NCI-H1694 treated with DMSO at 0.1 percent for 48 hours (cell line): ENCODE results near the gene C12orf60.

Source experiments
- DNase-seq: peaks from one replicate; lab custom pipeline; 2025; lab: John Stamatoyannopoulos, UW

C12orf60 gene

DNA sequence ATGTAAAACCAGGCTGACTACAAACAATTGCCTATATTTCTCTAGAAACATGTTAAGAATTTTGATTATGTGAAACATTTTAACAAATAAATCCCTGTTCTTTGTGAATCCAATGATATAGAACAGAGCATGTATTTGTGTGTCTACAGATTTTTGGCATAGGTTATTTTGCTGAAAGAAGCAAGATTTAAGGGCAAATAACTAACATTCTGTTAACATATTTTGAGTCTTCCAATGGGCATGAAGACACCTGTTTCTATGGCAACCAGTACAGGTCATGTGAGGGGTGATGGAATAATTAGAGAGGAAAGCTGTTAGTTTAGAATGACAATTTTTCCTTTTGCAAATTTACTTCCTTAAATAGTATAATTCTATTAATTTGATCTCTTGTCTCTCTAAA lies 31.0 kb downstream of the C12orf60 start:
- DNase-seq = no peak

DNA sequence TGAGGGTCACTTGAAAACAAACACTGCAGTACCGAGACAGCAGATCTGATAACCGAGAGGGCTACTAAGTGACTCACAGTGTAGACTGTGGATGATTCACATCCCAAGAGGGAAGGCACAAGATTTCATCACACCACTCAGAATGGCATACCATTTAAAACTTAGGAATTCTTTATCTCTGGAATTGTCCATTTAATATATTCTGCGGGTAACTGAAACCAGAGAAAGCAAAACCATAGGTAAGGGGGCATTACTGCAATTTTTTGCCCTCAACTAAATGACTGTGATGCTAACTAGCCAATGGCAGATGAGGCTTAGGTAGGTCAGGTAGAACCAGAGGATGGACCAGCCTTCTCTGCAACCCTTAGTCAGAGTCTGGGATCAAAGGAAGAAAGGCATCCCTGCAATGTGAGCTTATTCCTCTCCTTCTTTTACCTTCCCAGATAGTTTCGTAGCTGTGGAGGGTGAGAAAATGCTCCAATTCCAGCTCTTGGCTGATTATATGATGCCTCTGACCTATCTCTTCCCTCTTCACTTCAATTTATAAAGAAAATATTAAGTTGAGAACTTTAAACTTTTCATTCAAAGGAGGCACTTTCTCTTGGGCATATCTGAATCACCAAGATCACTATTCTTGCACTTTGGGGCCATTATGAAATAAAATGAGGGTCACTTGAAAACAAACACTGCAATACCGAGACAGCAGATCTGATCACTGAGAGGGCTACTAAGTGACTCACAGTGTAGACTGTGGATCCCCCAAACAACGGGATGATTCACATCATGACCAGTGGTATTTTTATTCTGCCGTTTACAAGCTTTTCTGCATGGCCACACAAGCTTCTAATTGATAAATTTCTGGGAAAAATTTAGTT lies 33.1 kb downstream of the C12orf60 start:
- no peak for DNase-seq

DNA sequence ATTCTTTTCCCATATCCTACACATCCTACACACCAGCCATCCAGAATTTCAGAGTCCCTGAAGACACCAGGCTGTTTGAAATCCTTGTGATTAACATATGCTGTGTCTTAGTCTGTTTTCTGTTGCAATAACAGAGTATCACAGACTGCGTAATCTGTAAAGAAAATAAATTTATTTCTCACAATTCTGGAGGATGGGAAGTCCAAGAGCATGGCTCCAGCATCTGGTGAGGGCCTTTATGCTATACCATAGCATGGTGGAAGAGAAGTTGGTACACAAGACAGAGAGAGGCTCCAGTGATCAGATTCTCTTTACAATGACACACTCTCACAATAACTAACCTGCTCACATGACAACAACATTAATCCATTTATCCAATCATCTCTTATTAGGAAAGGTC lies 35.8 kb downstream of the C12orf60 start:
- DNase-seq = no peak

DNA sequence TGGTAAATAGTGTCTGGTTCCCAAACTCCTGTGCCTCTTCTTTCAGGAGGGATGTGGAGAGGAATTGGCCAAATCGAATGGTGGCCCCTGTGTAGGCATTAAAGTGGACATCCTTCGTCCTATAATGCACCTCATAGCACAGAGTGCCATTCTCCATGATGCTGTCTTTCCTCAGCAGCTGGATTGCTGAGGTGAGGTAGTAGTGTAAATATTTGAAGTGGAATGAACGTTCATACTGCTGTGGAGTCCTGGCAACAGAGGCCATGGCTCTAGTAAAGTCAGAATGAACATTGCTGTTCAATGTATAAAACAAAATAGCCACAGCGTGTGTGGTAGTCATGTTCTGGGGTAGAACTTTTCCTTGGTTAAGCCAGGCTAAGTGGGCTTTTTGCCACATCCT lies 37.1 kb downstream of the C12orf60 start:
- no peak for DNase-seq

DNA sequence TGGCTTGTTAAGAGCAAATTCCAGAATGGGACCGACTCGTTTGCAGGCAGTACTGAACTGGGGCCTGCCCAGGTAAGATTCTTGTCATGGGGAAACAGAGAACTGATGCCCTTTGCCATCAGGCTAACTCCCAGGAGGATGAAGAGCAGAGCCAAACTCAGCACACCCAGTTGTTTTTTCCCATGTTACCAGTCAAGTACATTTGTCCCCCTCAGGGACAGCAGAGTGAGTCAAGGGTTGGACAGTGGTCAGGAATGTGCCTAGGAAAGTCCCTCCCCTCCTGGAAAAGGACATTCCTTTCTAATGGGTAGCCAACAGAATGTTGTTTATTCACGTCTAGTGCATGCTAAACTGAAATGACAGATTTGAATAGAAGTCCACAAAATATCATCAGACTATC lies 38.3 kb downstream of the C12orf60 start:
- no peak for DNase-seq

DNA sequence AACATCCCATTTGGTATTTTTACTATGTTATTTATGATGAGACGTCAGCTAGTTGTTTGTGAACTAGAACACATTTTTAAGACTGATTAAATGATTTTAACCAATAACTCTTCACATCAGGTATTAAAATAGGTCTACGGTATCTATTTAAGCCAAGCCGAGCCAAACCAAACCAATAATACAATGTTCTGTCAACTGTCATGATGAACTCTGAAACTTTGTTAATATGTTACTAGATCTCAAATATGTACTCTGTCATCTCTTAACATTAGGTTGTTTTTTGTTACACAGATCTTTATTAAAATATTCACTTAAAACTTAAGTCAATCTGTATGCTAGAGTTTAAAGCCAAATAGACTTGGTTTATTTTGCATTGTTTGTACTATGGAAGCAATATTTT lies 38.8 kb downstream of the C12orf60 start:
- no peak for DNase-seq

DNA sequence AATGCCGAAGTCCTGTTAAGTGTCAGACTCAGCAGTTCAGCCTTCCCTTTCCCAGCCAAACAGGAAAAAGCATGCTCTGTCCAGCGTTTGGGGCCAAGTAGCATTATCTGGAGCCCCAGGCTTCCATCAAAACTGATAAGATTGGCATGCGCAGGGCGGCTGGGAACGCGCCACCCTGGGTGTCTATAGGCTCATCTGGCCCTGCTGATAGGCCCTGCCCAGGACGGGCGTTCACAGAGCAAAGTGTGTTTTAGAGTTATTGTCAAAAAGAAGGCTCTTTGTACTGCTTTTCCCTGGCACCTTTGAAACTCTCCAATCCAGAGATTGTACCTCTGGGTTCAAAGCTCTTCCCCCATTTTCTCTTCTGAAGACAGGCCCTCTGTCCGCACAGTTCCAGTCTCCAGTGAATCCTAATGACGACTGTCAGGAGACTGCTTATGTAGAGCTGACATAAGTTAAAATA lies 40.0 kb downstream of the C12orf60 start, which contains the start of gene ART4:
ART4 (minus strand) TSS at position 102 of the 463 bp plus-strand sequence. CDS start 413 bp downstream, outside the sequence.
- no peak for DNase-seq

DNA sequence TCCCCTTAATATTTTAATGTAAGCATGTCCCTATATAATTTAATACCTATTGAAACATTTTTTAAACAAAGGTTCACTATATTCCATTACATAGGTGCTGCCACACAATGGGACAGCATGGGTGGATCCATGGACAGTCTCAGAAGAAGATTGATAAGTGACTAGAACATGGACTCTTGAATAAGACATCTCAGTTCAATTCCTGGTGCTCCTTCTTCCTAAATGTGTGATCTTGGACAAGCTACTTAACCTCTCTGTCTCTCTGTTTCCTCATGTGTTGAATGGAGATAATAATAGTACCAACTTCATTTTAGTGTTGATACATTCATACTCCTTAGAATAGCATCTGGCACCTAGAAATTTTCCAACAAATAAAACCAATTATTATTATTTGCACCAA lies 40.9 kb downstream of the C12orf60 start:
- DNase-seq = no peak

DNA sequence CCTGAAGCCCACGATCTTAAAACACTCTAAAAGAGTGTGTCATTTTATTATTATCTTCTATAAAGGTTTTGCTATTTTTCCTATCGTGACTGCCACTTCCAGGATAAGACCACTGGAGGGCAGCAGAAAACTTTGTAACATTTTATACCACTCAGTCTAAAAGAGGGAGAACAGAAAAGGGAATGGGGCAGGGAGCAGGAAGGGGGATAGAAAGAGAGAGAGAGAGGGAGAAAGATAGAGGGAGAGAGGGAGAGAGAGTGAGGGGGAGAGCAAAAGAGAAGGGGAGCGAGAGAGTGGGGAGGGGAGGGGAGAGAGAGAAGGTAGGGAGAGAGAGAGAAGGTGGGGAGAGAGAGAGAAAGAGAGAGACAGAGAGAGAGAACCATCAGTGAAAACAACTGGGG lies 41.9 kb downstream of the C12orf60 start:
- DNase-seq = peak; percentile 76

DNA sequence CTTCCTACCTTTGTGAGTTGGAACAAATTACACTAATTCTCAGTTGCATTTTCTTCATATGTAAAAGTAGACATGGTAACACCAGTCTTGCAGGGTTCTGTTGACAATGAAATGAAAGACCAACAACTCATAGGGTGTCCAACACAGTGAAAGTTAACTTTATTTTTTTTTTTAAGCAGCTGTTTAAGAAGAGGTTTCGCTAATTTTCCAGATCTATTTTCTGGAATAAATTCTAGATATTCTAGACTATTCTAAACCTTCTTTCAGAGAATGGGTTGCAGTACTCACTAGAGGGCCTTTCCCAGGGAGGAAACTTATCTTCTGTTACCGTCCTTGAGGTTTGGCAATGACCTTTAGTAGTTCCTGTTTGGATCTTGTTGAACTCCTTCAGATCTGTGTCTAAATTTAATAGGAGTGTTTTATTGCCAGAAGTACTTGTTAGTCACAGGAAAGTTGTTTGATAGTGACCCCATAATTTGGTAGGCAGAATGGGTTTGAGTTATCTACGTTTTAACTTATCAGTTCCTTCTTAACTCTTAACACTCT lies 42.6 kb downstream of the C12orf60 start:
- no peak for DNase-seq

DNA sequence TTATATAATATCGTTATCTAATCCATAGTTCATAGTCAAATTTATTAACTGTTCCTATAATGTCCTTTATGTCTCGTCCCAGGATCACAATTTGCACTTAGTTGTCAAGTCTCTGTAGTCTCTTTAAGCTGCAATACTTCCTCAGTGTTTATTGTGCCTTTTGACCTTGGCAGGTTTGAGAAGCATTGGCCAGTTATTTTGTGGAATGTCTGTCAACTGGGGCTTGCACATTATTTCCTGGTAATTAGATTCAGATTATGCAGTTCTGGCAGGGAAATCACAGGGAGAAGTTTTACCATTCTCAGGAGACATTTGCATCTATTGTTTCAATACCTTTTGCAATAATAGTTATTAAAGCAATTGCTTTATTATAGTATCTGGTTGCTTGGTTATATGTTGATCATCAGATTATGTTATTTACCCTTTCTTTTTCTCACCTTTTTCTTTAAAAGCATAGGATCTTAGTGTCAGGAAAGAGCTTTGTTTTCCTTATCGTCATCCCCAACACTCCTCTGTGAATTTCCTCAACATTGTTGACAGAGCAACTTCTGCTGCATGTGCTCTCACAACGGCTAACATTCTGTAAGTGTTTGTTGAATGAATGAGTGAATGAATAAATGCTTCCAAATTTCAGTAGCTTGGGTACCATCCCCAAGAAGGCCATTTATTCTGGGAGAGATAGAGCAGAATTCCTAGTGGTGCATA lies 43.6 kb downstream of the C12orf60 start:
- DNase-seq = no peak

DNA sequence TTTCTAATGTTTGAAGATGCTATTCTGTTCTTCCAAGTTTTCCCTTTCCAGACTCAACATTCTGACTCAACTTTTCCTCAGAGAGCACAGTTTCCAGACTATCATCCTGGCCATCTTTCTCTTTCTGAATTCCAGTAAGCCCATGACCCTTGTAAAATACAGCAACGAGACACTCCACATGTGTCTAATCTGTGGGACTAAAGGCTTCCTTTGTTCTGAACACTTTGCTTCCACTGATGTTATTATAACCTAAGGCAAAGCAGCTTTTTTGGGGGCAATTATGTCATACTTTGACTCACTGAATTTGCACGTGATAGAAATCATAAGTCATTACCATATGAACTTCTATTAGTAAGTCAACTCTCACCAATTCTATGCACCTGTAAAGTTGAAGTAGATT lies 46.2 kb downstream of the C12orf60 start:
- no peak for DNase-seq

DNA sequence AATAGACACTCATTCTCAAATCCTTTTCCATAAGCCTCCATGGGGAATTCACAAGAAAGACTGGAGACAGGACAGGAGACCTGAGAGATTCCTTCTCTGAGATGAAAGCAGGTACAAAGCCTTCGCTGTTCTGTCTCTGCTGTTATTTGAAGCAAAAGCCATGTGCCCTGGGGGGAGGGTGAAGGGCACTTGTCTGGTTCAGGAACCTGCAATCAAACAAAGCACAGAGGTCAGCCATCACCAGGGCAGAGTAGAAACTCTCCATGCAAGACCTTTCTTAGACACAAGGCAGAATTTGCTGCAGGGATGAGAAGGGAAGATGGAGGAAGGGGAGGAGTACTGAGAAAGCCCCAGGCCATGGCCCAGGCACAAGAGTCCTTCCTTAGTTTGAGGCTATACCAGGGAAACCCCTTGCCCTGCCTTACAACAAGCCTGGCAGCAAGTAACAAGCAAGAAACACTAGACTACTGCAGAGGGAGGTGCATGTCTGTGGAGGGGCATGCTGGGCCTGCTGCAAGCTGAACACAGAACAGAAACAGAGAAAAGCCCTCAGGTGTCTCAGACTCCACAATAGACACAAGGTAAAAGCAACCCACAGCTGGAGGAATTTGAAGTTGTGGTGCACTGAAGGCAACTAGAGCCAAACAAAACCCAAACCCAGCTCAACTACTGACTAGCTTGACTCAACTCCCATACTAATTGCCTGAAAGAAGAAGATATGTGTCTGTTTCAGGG lies 47.6 kb downstream of the C12orf60 start:
- no peak for DNase-seq

DNA sequence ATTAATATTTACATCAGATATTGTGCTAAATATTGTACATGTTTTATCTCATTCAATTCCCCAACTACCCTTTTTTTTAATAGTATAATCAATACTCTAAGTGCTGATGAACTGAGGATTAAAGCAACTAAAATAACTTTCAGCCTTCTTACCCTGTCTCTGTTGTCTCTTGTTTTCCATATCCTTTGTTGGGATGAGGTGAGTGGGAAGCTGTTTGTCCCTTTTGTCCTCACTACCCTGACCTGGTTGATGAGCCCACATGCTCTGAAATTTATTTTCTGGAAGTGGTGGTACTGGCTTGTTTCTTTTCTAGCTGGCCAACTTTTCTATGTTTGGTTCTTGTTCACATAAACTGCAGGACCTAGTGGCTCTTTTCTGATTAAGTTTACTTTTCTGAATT lies 49.4 kb downstream of the C12orf60 start:
- no peak for DNase-seq

DNA sequence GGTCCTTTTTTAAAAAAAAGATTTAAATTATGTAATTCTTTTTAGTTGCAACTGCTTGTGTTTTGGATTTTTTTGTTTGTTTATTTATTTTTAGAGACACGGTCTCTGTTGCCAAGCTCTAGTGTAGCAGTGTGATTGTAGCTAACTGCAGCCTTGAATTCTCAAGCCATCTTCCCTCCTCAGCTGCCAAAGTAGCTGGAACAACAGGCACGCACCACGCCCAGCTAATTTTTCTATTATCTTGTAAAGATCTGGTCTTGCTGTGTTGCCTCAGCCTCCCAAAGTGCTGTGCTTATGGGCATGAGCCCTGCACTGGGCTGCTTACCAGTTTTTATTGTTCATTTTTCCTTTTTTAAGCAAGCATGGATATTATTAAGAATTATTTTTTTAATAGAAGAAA lies 50.5 kb downstream of the C12orf60 start:
- no peak for DNase-seq

DNA sequence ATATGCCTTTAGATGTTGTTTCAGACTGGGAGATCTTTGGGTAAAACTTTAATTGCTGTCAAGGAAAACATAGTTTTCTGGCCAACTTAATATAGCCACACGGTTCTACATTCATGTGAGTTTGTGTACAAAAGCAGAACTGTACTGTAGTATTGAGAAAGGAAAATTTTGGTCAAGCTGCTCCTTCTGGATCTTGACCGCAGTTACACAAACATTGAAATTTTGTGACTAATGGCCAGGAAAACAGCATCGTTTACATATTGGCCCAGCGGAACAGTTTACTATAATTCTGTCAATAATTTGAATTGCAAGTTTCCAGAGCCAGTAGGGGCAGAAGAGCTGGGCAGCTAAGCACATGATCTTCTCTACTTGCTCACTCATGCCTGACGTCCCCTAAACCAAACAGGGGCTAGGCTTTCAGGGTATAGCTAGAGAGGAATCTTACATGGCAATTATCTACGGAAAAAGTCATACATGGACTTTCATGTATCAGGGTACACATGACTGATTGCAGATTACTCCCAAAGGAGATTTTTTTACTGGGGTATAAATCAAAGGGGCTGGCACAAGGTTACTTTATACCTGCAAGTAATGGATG lies 51.2 kb downstream of the C12orf60 start:
- no peak for DNase-seq

DNA sequence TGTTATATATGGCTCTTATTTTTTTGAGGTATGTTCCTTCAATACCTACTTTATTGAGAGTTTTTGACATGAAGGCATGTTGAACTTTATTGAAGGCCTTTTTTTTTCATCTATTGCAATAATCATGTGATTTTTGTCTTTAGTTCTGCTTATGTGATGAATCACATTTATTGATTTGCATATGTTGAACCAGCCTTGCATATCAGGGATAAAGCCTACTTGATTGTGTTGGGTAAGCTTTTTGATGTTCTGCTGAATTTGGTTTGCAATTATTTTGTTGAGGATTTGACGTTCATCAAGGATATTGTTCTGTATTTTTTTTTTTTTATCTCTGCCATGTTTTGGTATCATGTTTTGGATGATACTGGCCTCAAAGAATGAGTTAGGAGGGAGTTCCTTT lies 55.0 kb downstream of the C12orf60 start:
- no peak for DNase-seq

DNA sequence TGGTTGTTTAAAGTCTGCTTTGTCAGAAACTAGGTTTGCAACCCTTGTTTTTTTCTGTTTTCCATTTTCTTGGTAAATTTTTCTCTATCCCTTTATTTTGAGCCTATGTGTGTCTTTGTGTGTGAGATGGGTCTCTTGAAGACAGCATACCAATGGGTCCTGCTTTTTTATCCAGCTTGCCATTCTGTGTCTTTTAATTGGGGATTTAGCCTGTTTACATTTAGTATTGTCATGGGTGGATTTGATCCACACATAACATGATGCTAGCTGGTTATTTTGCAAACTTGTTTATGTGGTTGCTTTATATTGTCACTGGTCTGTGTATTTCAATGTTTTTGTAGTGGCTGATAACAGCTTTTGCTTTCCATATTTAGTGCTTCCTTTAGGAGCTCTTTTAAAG lies 57.0 kb downstream of the C12orf60 start:
- DNase-seq = no peak

DNA sequence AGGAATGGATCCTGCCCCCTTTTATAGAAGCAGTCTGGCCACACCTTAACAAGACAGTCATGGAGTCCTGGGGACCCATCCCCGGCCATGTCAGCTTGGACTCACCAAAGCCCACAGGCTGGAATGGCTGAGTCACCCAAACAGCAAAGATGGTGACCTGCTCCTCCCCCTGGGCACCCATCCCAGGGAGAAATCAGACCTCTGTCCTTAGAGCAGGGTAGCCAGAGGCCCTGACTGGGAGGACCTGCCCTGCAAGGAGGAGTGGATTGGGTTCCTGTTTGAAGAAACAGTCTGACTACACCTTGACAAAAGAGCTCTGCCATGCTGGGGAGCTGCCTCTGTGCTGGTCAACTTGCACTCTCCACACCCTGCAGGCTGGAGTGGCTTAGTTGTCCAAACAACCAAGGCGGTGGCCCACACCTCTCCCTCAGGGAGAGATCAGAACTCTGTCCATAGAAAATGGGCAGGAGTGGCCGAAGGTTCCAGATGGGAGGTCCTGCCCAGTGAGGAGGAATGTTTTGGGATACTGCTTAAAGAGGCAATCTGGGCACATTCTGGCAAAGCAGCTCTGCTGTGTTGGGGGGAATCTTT lies 65.5 kb downstream of the C12orf60 start:
- no peak for DNase-seq

DNA sequence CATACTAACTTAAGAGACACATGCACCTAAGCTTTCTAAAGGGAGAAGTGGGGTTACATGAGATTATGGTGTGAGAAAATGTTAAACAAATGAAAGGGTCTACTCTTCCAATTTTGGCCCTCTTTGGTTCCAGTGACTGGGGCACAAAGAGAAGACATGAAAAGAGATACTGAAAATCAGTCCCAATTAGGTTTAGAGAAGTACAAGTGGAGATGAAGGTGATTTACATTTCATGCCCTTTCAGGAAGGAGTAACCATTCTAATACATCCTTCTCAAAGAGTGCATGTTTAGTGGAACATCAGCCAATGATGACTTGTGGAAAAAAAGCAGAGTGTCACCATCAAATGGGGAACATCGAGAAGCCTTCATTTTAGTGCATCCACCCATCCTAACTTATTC lies 67.8 kb downstream of the C12orf60 start:
- DNase-seq = no peak

DNA sequence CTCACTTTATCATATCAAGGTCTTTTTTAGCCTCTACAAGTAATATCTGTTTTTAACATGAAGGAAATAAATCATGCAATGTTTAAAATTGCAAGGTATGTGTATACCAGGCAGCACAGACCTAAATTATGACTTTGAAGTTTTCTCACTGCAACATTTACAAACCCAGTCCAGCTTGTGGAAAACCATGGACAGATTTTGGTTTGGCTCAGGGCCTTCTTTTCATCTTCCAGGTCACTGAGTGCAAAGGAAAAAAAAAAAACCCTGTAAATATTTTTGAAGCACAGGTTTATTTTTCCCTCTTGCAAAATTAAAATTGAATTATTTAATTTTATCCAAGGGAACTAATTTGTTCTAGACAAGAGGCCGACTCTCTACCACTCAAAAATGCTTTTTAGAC lies 68.4 kb downstream of the C12orf60 start:
- no peak for DNase-seq
